Activated CD4-positive, CD25-positive, alpha-beta regulatory T cell (primary cell): Measurements from ENCODE around the gene RPAIN.
A peak's percentile ranks its signal among the peaks of the same experiment; 100 is the strongest.

Experiments
- DNase-seq, 4 experiments: peaks; one replicate each; lab custom pipeline; 2025; lab: John Stamatoyannopoulos, UW

RPAIN gene

GRCh38 chr17:5419959-5420653 is at the start of gene RPAIN:
RPAIN (plus strand) TSS chr17:5420182; CDS start chr17:5420211, 29 bp downstream.
- DNase-seq: peak; percentile 69 to 79 (median 74)

GRCh38 chr17:5370411-5370810 is 49.6 kb upstream of the RPAIN start:
- DNase-seq: no peak

GRCh38 chr17:5373112-5373511 is 46.9 kb upstream of the RPAIN start:
- DNase-seq: no peak

GRCh38 chr17:5378566-5379207 is 41.3 kb upstream of the RPAIN start:
- no peak for DNase-seq

- no peak for DNase-seq
Measured at GRCh38 chr17:5379351-5380107, 40.5 kb upstream of the RPAIN start.

- DNase-seq: no peak
Measured at GRCh38 chr17:5380491-5381135, 39.4 kb upstream of the RPAIN start.

- DNase-seq: no peak
Measured at GRCh38 chr17:5381542-5381941, 38.4 kb upstream of the RPAIN start.

GRCh38 chr17:5391678-5392077 is 28.3 kb upstream of the RPAIN start:
- no peak for DNase-seq

GRCh38 chr17:5396612-5397011 is 23.4 kb upstream of the RPAIN start:
- DNase-seq: no peak

- no peak for DNase-seq
Measured at GRCh38 chr17:5399767-5400166, 20.2 kb upstream of the RPAIN start.

- no peak for DNase-seq
Measured at GRCh38 chr17:5405400-5405799, 14.6 kb upstream of the RPAIN start.

GRCh38 chr17:5408186-5408585 is 11.8 kb upstream of the RPAIN start:
- DNase-seq: no peak

GRCh38 chr17:5410594-5411272 is 9.2 kb upstream of the RPAIN start:
- no peak for DNase-seq

- DNase-seq: no peak
Measured at GRCh38 chr17:5413682-5414081, 6.3 kb upstream of the RPAIN start.

- no peak for DNase-seq
Measured at GRCh38 chr17:5416901-5417300, 3.1 kb upstream of the RPAIN start.

GRCh38 chr17:5418858-5419355 is 1.1 kb upstream of the RPAIN start:
- peak in 3 of 4 experiments; percentile 31 to 45 (median 33) for DNase-seq

GRCh38 chr17:5419356-5419958 is 525 bp upstream of the RPAIN start, which contains the start of gene NUP88:
NUP88 (minus strand) TSS chr17:5419662; CDS start chr17:5419650, 12 bp downstream.
- peak; percentile 79 to 94 (median 92) for DNase-seq

GRCh38 chr17:5422505-5422904 is 2.5 kb downstream of the RPAIN start:
- no peak for DNase-seq

- DNase-seq: no peak
Measured at GRCh38 chr17:5424909-5425308, 4.9 kb downstream of the RPAIN start.

GRCh38 chr17:5425826-5426225 is 5.8 kb downstream of the RPAIN start:
- no peak for DNase-seq
